COLO668 (cell line): Measurements from ENCODE around the gene LTB4R.

Experiments used
- DNase-seq: peaks from one replicate; lab custom pipeline; 2025; ENCODE audit not compliant: unreplicated experiment; lab: John Stamatoyannopoulos, UW

Gene LTB4R

DNA sequence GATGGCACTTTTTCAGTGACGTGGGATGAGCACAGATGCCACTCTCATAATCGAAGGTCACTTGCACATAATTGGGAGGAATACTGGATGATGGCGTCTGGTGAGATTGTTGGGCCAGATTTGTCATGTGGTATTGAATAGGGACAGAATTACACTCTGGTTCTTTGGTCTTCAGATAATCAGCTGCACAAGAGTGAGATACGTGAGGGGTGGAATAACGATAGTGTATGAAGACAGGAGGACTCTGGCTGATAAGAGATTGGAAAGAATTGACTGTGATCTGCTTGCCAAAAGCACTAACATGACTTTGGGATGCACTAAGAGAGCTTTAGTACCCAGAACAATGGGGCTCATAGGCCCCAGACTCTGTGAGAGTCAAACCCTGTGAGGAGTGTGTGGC, 32.9 kb upstream of the LTB4R start:
- DNase-seq = no peak

GRCh38 chr14:24279301-24280186, 31.8 kb upstream of the LTB4R start:
- DNase-seq = no peak

GRCh38 chr14:24280797-24281460, 30.4 kb upstream of the LTB4R start:
- DNase-seq = no peak

DNA sequence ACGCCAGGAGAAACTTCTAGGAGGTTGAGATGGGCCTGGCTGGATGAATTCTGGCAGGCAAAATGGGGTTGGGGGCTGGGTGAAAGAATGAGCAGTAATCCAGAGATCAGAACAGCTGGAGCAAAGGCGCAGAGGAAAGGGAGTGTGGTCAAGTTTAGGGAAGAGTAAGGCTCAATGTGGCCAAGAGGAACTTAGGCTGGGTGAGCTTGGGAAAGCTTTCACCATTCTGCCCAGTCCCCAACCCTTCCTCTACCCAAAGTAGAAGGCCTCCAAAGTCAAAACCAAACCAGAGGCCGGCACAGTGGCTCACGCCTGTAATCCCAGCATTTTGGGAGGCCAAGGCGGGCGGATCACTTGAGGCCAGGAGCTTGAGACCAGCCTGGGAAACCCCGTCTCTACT, 29.7 kb upstream of the LTB4R start:
- DNase-seq = no peak

DNA sequence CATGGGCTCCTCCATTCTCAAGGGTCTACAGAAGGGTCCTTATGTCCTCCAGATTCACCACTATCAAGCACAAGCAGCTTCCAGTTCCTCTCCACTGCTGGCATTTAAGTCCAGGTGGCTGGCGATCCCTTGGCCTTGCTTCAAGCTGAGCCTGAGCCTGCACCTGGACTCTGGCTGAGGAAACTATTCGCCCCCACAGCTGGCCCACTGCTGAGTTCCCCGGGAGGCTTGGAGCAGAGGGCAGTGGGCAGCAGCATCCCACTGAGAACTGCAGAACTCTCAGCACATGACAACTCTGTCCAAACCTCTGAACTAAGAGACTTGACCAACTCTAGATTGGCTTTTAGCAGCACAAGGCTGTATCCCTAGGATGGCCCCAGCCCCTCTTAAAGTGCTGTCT, 28.6 kb upstream of the LTB4R start:
- no peak for DNase-seq

GRCh38 chr14:24283796-24284460, 27.4 kb upstream of the LTB4R start:
- no peak for DNase-seq

DNA sequence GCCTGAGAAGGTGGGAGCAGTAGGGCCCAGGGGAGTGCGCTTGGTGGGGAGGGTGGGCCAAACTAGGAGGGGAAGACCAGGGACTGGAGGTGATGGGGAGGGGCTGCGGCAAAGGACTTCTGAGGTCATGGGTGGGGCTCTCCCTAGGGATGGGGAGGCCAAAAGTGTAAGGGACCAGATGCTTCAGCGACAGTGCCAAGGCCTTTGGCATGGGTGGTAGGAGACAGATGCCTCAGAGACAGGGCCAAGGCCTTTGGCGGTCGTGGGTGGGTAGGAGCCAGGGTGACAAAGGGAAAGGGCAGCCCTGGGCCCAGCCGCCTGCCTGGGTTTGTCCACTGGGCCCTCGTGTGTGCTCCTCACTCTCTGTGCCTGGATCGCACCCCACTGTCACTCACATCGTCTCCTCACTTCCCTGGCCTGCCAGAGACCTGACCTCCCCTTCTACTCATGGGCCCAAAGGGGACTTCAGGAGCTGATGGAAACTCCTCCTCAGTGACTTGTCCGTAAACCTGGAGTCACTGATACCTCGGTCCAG, 26.7 kb upstream of the LTB4R start:
- DNase-seq = no peak

DNA sequence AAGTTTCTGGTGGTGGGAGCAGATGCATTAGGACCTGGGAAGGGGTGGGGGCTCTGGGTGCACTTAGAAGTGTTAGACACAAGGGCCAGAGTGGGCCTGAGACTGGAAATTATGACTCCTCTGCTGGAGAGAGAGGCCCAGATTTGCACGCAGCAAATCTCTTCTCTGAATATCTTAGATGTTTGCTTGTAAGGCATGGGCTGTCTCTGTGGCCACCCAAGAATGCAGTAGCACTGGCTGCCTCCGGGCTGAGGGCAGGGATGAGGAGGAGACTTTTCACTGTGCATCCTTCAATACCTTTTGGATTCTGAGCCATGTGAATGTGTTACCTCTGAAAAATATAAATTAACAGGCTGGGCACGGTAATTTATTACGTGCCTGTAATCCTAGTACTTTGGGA, 26.0 kb upstream of the LTB4R start:
- no peak for DNase-seq

DNA sequence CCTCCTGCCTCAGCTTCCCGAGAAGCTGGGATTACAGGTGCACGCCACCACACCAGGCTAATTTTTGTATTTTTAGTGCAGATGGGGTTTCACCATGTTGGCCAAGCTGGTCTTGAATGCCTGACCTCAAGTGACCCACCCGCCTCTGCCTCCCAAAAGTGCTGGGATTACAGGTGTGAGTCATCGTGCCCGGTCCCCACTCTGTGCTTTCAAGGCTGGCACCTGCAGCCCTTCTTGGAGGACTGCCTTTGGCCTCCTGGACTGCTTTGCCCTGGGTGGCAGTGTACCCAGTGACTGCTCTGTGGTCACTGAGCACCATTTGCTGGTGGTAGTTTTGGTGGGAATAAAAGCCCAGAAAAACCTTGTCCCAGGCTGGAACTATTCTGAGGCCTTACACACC, 24.3 kb upstream of the LTB4R start:
- no peak for DNase-seq

GRCh38 chr14:24289649-24290280, 21.5 kb upstream of the LTB4R start:
- DNase-seq = no peak

DNA sequence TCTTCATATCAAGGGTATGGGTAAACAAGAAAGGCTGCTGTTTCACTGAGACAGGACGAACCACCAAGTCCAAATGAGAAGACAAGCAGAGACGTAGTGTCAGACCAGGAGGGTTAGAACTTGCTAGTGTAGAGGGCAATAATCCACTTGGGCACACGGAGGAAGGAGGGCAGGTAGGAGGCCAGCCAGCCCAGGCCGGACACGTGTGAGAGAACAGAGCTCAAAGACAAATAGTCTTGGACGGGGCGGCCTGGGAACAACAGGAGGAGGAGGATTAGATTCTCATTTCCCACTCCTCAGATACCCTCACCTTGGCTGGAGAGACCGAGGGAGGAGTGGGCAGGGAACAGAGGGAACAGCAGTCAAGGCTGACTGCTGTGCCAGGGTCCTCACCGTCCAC, 20.6 kb upstream of the LTB4R start:
- DNase-seq = no peak

DNA sequence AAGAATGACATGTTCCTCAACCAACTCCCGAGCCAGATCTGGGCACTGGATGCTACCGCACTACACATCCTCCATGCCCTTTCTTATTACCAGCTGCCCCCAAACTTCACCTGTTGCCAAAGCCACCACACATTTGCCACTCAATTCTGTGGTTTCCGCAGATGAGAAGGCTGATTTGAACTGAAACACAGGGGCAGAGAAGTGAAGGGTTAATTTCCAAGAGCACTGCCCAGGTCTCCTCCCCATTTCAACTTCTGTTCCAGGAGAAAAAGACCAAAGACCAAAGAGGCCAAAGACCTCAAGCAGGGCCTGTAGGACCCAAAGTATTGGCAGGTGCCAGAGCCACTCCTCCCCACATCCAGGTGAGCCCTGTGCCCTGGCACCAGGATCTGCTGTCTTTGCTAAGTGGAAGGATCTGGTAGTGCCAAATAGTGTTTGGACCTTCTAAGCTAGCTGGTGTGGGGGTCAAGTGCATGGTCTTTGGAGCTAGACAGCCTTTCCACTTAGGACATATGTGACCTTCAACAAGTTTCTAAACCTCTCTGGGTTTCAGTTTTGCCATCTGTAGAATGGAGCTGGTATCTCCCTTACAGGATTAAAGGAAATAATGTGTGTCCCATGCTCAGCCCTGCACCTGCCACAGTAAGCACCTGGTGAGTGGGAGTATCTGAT, 19.7 kb upstream of the LTB4R start:
- DNase-seq = no peak

DNA sequence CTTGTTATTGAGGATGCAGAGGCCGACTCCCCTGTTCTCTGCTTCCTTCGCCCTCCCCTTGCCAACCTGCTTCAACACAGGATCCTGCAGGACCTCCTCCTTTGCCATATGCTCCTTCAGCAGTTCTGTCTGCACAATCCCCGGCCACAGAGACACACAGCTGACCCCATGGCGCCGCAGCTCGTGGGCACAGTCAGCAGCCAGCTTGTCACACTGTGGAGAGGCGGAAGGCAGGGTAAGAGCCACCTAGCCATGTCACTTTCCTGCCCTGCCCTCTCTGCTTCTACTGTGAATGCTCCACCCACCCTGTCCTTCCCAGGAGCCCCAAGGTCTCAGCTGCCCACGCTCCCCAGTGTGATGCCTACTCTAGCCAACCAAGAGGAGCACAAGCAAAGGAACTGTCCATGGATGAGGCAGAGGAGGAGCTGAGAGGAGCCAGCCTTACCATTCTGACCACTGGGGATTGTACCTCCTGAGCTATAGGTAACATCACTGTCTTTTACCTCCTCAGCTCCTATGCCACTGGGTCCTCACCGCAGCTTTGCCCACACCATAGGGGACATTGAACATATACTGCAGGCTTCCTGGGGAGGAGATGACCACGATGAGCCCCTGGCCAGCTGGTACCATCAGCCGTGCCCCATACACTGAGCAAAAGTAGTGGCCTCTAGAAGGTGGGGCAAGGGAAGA, 19.0 kb upstream of the LTB4R start:
- no peak for DNase-seq

DNA sequence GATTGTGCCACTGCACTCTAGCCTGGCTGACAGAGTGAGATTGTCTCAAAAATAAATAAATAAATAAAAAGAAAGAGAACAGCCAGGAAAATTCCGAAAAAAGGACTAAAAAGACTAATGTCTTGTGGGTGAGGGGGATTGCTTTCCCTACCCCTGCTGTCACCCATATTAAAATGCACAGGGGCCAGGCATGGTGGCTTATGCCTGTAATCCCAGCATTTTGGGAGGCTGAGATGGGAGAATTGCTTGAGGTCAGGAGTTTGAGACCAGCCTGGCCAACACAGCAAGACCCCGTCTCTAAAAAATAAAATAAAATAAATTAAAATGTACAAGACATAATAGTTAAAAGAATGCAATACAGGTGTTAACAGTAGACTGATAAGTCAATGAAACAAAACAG, 17.8 kb upstream of the LTB4R start:
- DNase-seq = no peak

- peak; percentile 63 for DNase-seq
Observed at GRCh38 chr14:24296341-24297157, 14.8 kb upstream of the LTB4R start.

DNA sequence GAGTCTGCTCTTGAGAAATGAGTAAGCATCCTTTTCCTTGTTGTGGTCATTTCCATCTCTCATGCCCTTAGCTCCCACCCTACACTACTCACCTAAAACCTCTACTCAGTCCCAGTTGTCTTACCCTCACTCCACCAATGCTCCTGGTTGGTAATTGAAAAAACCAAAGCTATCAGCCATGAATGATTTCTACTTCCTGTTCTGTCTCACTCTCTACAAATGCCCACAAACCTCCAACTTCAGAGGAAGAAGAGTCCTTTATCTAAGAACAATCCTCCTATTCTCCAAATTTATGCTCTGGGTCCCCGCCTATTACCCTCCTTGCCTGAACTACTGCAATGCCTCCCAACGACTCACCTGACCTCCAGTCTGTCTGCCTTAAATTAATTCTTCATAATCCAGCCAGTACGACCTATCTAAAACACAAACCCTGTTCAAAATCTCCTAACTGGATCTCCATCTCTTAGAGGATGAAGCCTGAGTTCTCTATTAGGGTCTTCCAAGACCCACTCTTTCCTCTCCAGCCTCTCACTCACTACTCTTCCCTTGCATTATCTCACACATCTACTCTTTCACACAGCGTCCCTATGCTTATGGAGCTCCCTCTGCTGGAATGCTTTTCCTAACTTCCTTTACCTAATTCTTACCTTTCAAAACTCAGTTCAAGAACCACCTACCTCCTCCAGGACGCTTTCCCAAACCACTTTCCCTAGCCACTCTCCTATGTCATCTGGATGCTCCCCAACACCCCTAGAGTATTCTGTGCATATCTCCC, 13.9 kb upstream of the LTB4R start:
- peak; percentile 22 for DNase-seq

- peak; percentile 26 for DNase-seq
Observed at GRCh38 chr14:24298892-24299254, 12.4 kb upstream of the LTB4R start.
